ENCODE results near the gene PLCB1. TPM values are rescaled to one million over a fixed set of nuclear protein-coding genes. Genes with fewer than 3 reads are reported as not detected.

PLCB1 gene
- total RNA-seq, 1 experiment from 2014 or later = not detected

DNA sequence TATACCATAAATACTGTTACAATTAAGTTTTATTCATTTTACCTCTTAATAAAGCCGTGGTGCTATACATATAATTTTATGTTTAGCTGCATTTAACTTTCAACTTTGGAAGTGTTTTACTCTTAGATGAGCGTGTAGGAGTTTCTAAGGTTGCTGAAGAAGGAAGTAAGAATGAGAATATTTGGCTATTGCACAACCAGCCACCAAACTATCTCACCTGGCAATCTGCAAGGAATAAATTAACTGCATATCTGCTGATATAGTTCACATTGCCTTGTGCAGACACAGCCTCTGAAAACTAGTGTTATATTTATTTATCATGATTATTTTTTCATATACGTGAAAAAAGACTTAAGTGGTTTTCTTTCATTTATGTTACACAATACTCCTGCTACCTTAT lies 230.4 kb downstream of the PLCB1 start:
- no peaks in the 10 kb centered on the region for H3K36me3 ChIP-seq (ENCODE audit: low read depth)
- no TSS peak for BruUV-seq (replicated peaks)
- no peaks in the 10 kb centered on the region for H3K4me1 ChIP-seq (replicated peaks; ENCODE audit: insufficient read depth)
- no peaks in the 10 kb centered on the region for H4K20me1 ChIP-seq (ENCODE audit: insufficient read depth)
- no peak overlapping the region for H2AFZ ChIP-seq
- DNase-seq = peak in 1 of 2 experiments; percentile 42
- no peaks in the 10 kb centered on the region for H3K79me2 ChIP-seq (ENCODE audit: low read depth)
- no peaks in the 10 kb centered on the region for H3K27me3 ChIP-seq (ENCODE audit: insufficient read depth, low read depth)
- H3K27ac ChIP-seq = no peak overlapping the region
- H3K4me3 ChIP-seq = no peak overlapping the region
- TF ChIP-seq CTCF (conservative IDR thresholded peaks at IDR 0.05) = no peak
- TF ChIP-seq EZH2 (IDR thresholded peaks at IDR 0.05; ENCODE audit: low read depth) = no peak
- H3K4me2 ChIP-seq = no peak overlapping the region
- H3F3A ChIP-seq (ENCODE audit: insufficient read depth, low read depth) = no peaks in the 10 kb centered on the region
- POLR2A ChIA-PET (ENCODE audit: unreplicated experiment) = no interaction called here
- CTCF ChIA-PET = no interaction called here
- intact Hi-C loops (cut with micrococcal nuclease; ENCODE audit: unreplicated experiment) = no loop called here
- no peaks in the 10 kb centered on the region for H3K9me3 ChIP-seq (ENCODE audit: insufficient read depth, low read depth)
- no peaks in the 10 kb centered on the region for H3K9me2 ChIP-seq (ENCODE audit: insufficient read depth)

DNA sequence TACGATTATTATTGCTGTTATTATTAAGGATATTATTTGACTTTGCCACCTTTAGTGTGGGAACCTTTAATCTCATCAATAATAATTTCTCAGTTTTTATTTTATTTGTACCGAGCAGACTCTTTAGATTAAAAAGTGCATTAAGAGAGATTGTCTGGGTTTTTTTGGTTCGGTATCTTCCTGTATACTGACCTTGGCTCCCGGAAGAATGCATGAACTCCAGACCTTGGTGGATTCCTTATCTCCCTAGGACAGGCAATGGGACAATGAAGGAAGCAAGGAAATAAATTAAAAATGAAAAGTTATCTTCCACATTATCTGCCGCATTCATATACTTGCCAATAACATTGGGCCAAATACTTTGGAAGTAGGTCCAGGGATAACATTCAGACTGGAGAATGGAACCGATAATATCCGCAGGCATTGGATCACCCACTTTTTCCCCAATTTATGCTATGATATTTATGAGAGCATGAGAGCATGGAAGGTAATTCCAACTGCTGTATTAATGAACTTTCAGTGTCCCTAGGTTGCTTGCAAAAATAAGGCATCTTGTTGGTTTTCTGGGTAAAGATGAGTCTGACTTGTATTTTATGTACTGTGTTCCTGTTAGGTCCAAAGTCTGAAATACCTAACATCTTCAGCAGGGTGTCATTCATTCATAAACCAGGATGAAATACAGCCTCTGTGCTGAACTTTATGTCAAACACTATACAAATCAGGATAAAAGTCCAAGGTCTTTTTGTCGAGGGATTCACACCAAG lies 232.1 kb downstream of the PLCB1 start:
- no peaks in the 10 kb centered on the region for H3K4me1 ChIP-seq (replicated peaks; ENCODE audit: insufficient read depth)
- POLR2A ChIA-PET (ENCODE audit: unreplicated experiment) = no interaction called here
- DNase-seq = no peak
- CTCF ChIA-PET = no interaction called here
- no peak overlapping the region for H3K27ac ChIP-seq
- H3K9me2 ChIP-seq (ENCODE audit: insufficient read depth) = no peaks in the 10 kb centered on the region
- H3K27me3 ChIP-seq (ENCODE audit: insufficient read depth, low read depth) = no peaks in the 10 kb centered on the region
- BruUV-seq (replicated peaks) = no TSS peak
- H2AFZ ChIP-seq = no peak overlapping the region
- H3K4me2 ChIP-seq = no peak overlapping the region
- H3K9me3 ChIP-seq (ENCODE audit: insufficient read depth, low read depth) = no peaks in the 10 kb centered on the region
- H3F3A ChIP-seq (ENCODE audit: insufficient read depth, low read depth) = no peaks in the 10 kb centered on the region
- H3K4me3 ChIP-seq = no peak overlapping the region
- intact Hi-C loops (cut with micrococcal nuclease; ENCODE audit: unreplicated experiment) = no loop called here
- H4K20me1 ChIP-seq (ENCODE audit: insufficient read depth) = no peaks in the 10 kb centered on the region
- H3K79me2 ChIP-seq (ENCODE audit: low read depth) = no peaks in the 10 kb centered on the region
- no peaks in the 10 kb centered on the region for H3K36me3 ChIP-seq (ENCODE audit: low read depth)
- TF ChIP-seq EZH2 (IDR thresholded peaks at IDR 0.05; ENCODE audit: low read depth) (no peak), CTCF (conservative IDR thresholded peaks at IDR 0.05) (no peak)

DNA sequence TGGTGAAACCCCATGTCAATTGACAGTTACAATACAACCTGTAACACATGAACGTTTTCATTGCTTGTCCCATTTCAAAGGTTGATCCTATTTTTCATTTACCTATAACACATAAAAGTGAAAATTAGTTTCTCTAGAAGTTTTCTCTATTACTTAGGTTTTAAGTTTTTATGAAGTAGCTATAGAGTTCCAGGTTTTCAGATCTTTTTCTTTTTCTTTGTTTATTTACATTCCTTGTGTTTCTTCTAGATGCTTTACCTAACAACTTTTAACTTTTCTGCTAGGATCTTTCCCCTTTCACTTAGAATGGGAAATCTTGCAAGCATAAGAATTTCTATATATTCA lies 232.6 kb downstream of the PLCB1 start:
- Histone ChIP-seq H3K4me3 (no peak overlapping the region), H4K20me1 (ENCODE audit: insufficient read depth) (no peaks in the 10 kb centered on the region), H2AFZ (no peak overlapping the region), H3K79me2 (ENCODE audit: low read depth) (no peaks in the 10 kb centered on the region), H3K9me2 (ENCODE audit: insufficient read depth) (no peaks in the 10 kb centered on the region), H3K4me2 (no peak overlapping the region), H3K9me3 (ENCODE audit: insufficient read depth, low read depth) (no peaks in the 10 kb centered on the region), H3K27me3 (ENCODE audit: insufficient read depth, low read depth) (no peaks in the 10 kb centered on the region), H3F3A (ENCODE audit: insufficient read depth, low read depth) (no peaks in the 10 kb centered on the region), H3K36me3 (ENCODE audit: low read depth) (no peaks in the 10 kb centered on the region), H3K4me1 (replicated peaks; ENCODE audit: insufficient read depth) (no peaks in the 10 kb centered on the region), H3K27ac (no peak overlapping the region)
- DNase-seq = no peak
- POLR2A ChIA-PET (ENCODE audit: unreplicated experiment) = no interaction called here
- CTCF ChIA-PET = no interaction called here
- intact Hi-C loops (cut with micrococcal nuclease; ENCODE audit: unreplicated experiment) = no loop called here
- no TSS peak for BruUV-seq (replicated peaks)
- TF ChIP-seq CTCF (conservative IDR thresholded peaks at IDR 0.05) = no peak
- TF ChIP-seq EZH2 (IDR thresholded peaks at IDR 0.05; ENCODE audit: low read depth) = no peak

Data from PC-9 (cell line).